NT2/D1 (cell line): ENCODE measurements around the gene FES.

Experiments
- SUZ12 ChIP-seq: IDR thresholded peaks from 2 replicates; pipeline ENCODE4 v1.6.1; 2011; ENCODE audit not compliant: insufficient read length, insufficient read depth; ENCODE audit errors: extremely low read depth
- ZNF274 ChIP-seq: IDR thresholded peaks from 2 replicates; pipeline ENCODE4 v1.6.1; 2011; ENCODE audit warnings: mild to moderate bottlenecking, low read depth, low read length

DNA sequence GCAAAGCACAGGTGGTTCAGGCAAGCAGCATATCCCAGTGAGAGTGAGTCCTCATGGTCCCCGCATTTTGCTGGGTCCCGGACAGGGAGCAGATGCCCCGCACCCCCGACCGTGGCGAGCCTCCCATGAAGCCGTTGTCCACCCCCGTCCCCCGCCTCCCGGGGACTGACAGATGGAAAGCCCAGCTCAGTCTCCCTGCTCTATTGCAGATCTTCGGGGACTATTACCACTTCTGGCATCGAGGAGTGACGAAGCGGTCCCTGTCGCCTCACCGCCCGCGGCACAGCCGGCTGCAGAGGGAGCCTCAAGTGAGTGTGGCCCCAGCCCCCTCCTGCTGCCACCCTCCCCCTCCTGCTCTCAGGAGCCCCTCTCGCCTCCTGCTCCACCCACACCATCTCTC, 8.3 kb upstream of the FES start:
- TF ChIP-seq ZNF274 (no peak), SUZ12 (no peak)
